Measurements from ENCODE around the gene CISH. TPM values are rescaled to one million over a fixed set of nuclear protein-coding genes. Genes with fewer than 3 reads are reported as not detected.

The CISH gene
- total and polyA plus RNA-seq, 2 of the 4 experiments (the other 2 are of a cell fraction), result 0.90 to 4.0 TPM

DNA sequence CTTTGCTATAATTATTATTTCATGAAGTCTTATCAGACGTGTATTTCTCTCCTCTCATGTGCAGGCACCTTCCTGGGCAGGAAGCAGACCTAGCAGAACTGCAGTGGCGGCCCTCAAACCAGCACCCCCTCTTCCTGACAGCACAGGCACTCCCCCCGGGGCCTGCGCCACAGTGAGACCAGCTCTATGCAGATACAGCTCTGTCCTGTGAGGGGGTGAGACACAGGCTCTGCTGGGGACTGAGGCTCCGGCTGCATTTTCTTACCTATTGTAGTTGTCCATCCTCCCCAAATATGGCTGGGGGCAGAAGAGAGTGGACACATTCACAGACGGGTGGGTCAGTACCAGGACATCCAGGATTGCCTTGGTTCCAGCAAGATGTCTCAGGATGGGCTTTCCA is 5.0 kb downstream of the CISH start:
- no peak overlapping the region for H2AK5ac ChIP-seq (ENCODE audit: low read depth, low read length)
- H3K79me1 ChIP-seq (ENCODE audit: low read depth in 1 of 2, low read length in 2 of 2), result peaks cover 13% of the 10 kb centered on the region in 2 experiments; a peak in 3 of 4 replicates
- H3K4me3 ChIP-seq (ENCODE audit: insufficient read depth, low read depth, low read length), result no peak overlapping the region
- H4K5ac ChIP-seq (ENCODE audit: low read depth, low read length), result no peak overlapping the region
- ATAC-seq (ENCODE audit: low read depth) (no peak), DNase-seq (no peak)
- H2AK9ac ChIP-seq (replicated peaks; ENCODE audit: low read depth, low read length, poor library complexity), result no peak overlapping the region
- intact Hi-C loops (cut with micrococcal nuclease), result no loop called here
- H2BK20ac ChIP-seq (ENCODE audit: low read depth, low read length), result no peak overlapping the region
- H3K9ac ChIP-seq (ENCODE audit: low read depth, low read length), result no peak overlapping the region
- in situ Hi-C loops (cut with MboI; ENCODE audit: low sequenced_read_pairs), result loop anchor here (25.0 kb wide), 1 partner anchor 1081 kb away; no protein-coding TSS in a partner anchor
- CTCF ChIA-PET, result no interaction called here
- H2AFZ ChIP-seq (replicated peaks; ENCODE audit: low read length, poor library complexity), result no peak overlapping the region
- no peaks in the 10 kb centered on the region for H3K27me3 ChIP-seq (ENCODE audit: control insufficient read depth, insufficient read depth, low read length)
- H4K91ac ChIP-seq (ENCODE audit: insufficient read depth, low read depth, low read length), result no peak overlapping the region
- no peak overlapping the region for H4K8ac ChIP-seq (ENCODE audit: low read depth in 2 of 2, low read length in 2 of 2)
- H3K36me3 ChIP-seq (ENCODE audit: control insufficient read depth, insufficient read depth, low read length), result peaks cover 28% of the 10 kb centered on the region; the same call in 1 of the 2 replicates
- BruUV-seq (replicated peaks), result no TSS peak
- no peak overlapping the region for H3K4ac ChIP-seq (ENCODE audit: low read depth, low read length)
- H3K23ac ChIP-seq (ENCODE audit: low read depth, low read length), result no peak overlapping the region
- H2BK15ac ChIP-seq (ENCODE audit: low read depth, low read length), result no peak overlapping the region
- dilution Hi-C loops (cut with HindIII; ENCODE audit: low sequenced_read_pairs, unreplicated experiment), result no loop called here
- POLR2A ChIA-PET (ENCODE audit: unreplicated experiment), result no interaction called here
- peaks cover 11% of the 10 kb centered on the region for H3K4me1 ChIP-seq (ENCODE audit: control insufficient read depth, insufficient read depth, low read length)
- no peak for TF ChIP-seq RCOR1 (IDR thresholded peaks at IDR 0.05; ENCODE audit: insufficient replicate concordance, low read length)
- TF ChIP-seq, protein P1, sequence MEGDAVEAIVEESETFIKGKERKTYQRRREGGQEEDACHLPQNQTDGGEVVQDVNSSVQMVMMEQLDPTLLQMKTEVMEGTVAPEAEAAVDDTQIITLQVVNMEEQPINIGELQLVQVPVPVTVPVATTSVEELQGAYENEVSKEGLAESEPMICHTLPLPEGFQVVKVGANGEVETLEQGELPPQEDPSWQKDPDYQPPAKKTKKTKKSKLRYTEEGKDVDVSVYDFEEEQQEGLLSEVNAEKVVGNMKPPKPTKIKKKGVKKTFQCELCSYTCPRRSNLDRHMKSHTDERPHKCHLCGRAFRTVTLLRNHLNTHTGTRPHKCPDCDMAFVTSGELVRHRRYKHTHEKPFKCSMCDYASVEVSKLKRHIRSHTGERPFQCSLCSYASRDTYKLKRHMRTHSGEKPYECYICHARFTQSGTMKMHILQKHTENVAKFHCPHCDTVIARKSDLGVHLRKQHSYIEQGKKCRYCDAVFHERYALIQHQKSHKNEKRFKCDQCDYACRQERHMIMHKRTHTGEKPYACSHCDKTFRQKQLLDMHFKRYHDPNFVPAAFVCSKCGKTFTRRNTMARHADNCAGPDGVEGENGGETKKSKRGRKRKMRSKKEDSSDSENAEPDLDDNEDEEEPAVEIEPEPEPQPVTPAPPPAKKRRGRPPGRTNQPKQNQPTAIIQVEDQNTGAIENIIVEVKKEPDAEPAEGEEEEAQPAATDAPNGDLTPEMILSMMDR (conservative IDR thresholded peaks at IDR 0.05; ENCODE audit: low read depth, low read length), result no peak
- no peak for TF ChIP-seq SMC3 (IDR thresholded peaks at IDR 0.05; ENCODE audit: low read depth, low read length)
- TF ChIP-seq MAFK (IDR thresholded peaks at IDR 0.05; ENCODE audit: low read depth, low read length), result no peak
- no peak for TF ChIP-seq FOS (IDR thresholded peaks at IDR 0.05; ENCODE audit: low read depth, low read length)
- TF ChIP-seq NFE2L2 (IDR thresholded peaks at IDR 0.05; ENCODE audit: low read depth, low read length), result no peak
- TF ChIP-seq CEBPB (IDR thresholded peaks at IDR 0.05; ENCODE audit: low read depth, low read length), result no peak
- TF ChIP-seq MAZ (IDR thresholded peaks at IDR 0.05; ENCODE audit: borderline replicate concordance, low read depth, low read length), result no peak
- TF ChIP-seq POLR2A (IDR thresholded peaks at IDR 0.05; ENCODE audit: low read depth, low read length), result no peak
- TF ChIP-seq, protein P2, sequence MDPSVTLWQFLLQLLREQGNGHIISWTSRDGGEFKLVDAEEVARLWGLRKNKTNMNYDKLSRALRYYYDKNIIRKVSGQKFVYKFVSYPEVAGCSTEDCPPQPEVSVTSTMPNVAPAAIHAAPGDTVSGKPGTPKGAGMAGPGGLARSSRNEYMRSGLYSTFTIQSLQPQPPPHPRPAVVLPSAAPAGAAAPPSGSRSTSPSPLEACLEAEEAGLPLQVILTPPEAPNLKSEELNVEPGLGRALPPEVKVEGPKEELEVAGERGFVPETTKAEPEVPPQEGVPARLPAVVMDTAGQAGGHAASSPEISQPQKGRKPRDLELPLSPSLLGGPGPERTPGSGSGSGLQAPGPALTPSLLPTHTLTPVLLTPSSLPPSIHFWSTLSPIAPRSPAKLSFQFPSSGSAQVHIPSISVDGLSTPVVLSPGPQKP (IDR thresholded peaks at IDR 0.05; ENCODE audit: borderline replicate concordance, low read depth, low read length), result no peak
- TF ChIP-seq, protein P3, sequence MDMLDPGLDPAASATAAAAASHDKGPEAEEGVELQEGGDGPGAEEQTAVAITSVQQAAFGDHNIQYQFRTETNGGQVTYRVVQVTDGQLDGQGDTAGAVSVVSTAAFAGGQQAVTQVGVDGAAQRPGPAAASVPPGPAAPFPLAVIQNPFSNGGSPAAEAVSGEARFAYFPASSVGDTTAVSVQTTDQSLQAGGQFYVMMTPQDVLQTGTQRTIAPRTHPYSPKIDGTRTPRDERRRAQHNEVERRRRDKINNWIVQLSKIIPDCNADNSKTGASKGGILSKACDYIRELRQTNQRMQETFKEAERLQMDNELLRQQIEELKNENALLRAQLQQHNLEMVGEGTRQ (IDR thresholded peaks at IDR 0.05; ENCODE audit: low read depth, low read length), result no peak
- TF ChIP-seq RFX5 (IDR thresholded peaks at IDR 0.05; ENCODE audit: low read depth, low read length), result no peak
- TF ChIP-seq MXI1 (IDR thresholded peaks at IDR 0.05; ENCODE audit: borderline replicate concordance, low read depth, low read length), result no peak
- no peak for TF ChIP-seq BHLHE40 (IDR thresholded peaks at IDR 0.05; ENCODE audit: low read depth, low read length)
- no peak for TF ChIP-seq CHD1 (IDR thresholded peaks at IDR 0.05; ENCODE audit: low read depth, low read length)
- no peak for TF ChIP-seq RAD21 (IDR thresholded peaks at IDR 0.05; ENCODE audit: low read length)
- H3K56ac ChIP-seq (ENCODE audit: extremely low read depth, insufficient read depth, low read length), result no peak overlapping the region
- H3K9me1 ChIP-seq (ENCODE audit: insufficient read depth, low read length), result peaks cover 19% of the 10 kb centered on the region
- no peak overlapping the region for H3K4me2 ChIP-seq (ENCODE audit: low read depth, low read length)
- no CpG with 5 or more reads among the region's 6 CpGs for WGBS, 2 experiments (ENCODE audit: extremely low coverage in 2 of 2, insufficient read length in 1 of 2)
- H4K20me1 ChIP-seq (ENCODE audit: insufficient read depth, low read length), result no peaks in the 10 kb centered on the region
- no peak overlapping the region for H3K18ac ChIP-seq (ENCODE audit: low read depth, low read length)
- H3K27ac ChIP-seq (ENCODE audit: insufficient read depth, low read length), result no peak overlapping the region
- H3K9me3 ChIP-seq (ENCODE audit: control insufficient read depth, insufficient read depth, low read length), result no peaks in the 10 kb centered on the region
- H2BK5ac ChIP-seq (ENCODE audit: low read depth, low read length, poor library complexity, severe bottlenecking), result no peak overlapping the region
- no peak overlapping the region for H2BK120ac ChIP-seq (ENCODE audit: low read depth, low read length)
- no peak overlapping the region for H3K14ac ChIP-seq (replicated peaks; ENCODE audit: low read depth, low read length)
